Fibroblast of lung (primary cell): Measurements from ENCODE around the gene NLGN1. TPM values are rescaled to one million over a fixed set of nuclear protein-coding genes. Genes with fewer than 3 reads are reported as not detected.

ENCODE experiments used
- DNase-seq, 2 donors: peaks; one replicate each; pipeline versions ENCODE4 v3.0.0 to v3.0.0-alpha.2; 2010; ENCODE audit warnings: low read depth in 2 of 2
- H2AFZ ChIP-seq: 2 replicates; pipeline ENCODE4 v1.5.1; 2012; ENCODE audit warnings: low read length, control low read depth, inconsistent platforms
- H3K27ac ChIP-seq: 2 replicates; pipeline ENCODE4 v1.5.1; 2011; ENCODE audit warnings: low read length, control low read depth; ENCODE audit not compliant: insufficient read depth
- H3K27me3 ChIP-seq: 2 replicates; pipeline ENCODE4 v1.5.1; 2011; ENCODE audit warnings: mild to moderate bottlenecking, low read length; ENCODE audit not compliant: control insufficient read depth, insufficient read depth
- H3K36me3 ChIP-seq: 2 replicates; pipeline ENCODE4 v1.5.1; 2011; ENCODE audit warnings: low read length; ENCODE audit not compliant: control insufficient read depth, insufficient read depth
- H3K4me1 ChIP-seq: 2 replicates; pipeline ENCODE4 v1.5.1; 2011; ENCODE audit warnings: low read length; ENCODE audit not compliant: control insufficient read depth, insufficient read depth; ENCODE audit errors: extremely low read depth
- H3K4me2 ChIP-seq: 2 replicates; pipeline ENCODE4 v1.5.1; 2011; ENCODE audit warnings: low read length, control low read depth; ENCODE audit not compliant: insufficient read depth; ENCODE audit errors: extremely low read depth
- H3K4me3 ChIP-seq, 4 experiments: fragments of 200-600 bp in 1 of 4; sonication (generic) in 1 of 4; replicated peaks in 1 of 4; 2 replicates each; pipeline ENCODE4 v1.5.1; 2011 to 2016; ENCODE audit warnings: low read length in 4 of 4, low read depth in 3 of 4, mild to moderate bottlenecking in 3 of 4, control low read depth in 2 of 4, inconsistent platforms in 1 of 4, mixed read lengths in 1 of 4; ENCODE audit not compliant: insufficient read depth in 1 of 4; ENCODE audit errors: control extremely low read depth in 1 of 4
- H3K79me2 ChIP-seq: 2 replicates; pipeline ENCODE4 v1.5.1; 2012; ENCODE audit warnings: mild to moderate bottlenecking, low read length, inconsistent platforms; ENCODE audit not compliant: control insufficient read depth, insufficient read depth
- H3K9ac ChIP-seq: 2 replicates; pipeline ENCODE4 v1.5.1; 2011; ENCODE audit warnings: mild to moderate bottlenecking, low read length, control low read depth; ENCODE audit not compliant: insufficient read depth
- H3K9me3 ChIP-seq: 2 replicates; pipeline ENCODE4 v1.5.1; 2012; ENCODE audit warnings: low read depth, low read length; ENCODE audit not compliant: control insufficient read depth, insufficient read depth
- H4K20me1 ChIP-seq: 2 replicates; pipeline ENCODE4 v1.5.1; 2011; ENCODE audit warnings: low read length; ENCODE audit not compliant: control insufficient read depth, insufficient read depth; ENCODE audit errors: extremely low read depth
- CTCF ChIP-seq, 2 donors: IDR thresholded peaks in 1 of 2; conservative IDR thresholded peaks in 1 of 2; 1 replicate in 1 of 2; 2 replicates in 1 of 2; pipeline ENCODE4 v1.5.1; 2011 to 2012; ENCODE audit warnings: low read length in 2 of 2, control low read depth in 1 of 2, inconsistent platforms in 1 of 2, low read depth in 1 of 2, mild to moderate bottlenecking in 1 of 2
- EZH2 ChIP-seq: IDR thresholded peaks from 2 replicates; pipeline ENCODE4 v1.5.1; 2012; ENCODE audit warnings: low read length, control low read depth, mild to moderate bottlenecking; ENCODE audit errors: missing control alignments
- polyA plus RNA-seq, 2 donors: library from polyadenylated mRNA; depleted of rRNA in 1 of 2; stranded (reverse) in 1 of 2; unstranded in 1 of 2; fragments of >200 nt; gene quantifications; 2 replicates each; pipeline ENCODE4 v1.2.1, GENCODE V29; 2011 to 2012; ENCODE audit warnings: missing spikeins in 1 of 2
- total RNA-seq: library from RNA; depleted of rRNA; stranded (reverse); fragments of >200 nt; gene quantifications from 2 replicates; pipeline ENCODE4 v1.2.1, GENCODE V29; 2014

NLGN1 gene
- total and polyA plus RNA-seq, 2 donors (not counting 1 experiment from before 2014, with no cell fraction given), result 0.61 to 2.1 TPM

- H3K9me3 ChIP-seq, result no peaks in the 10 kb centered on the region
- no peak overlapping the region for H3K4me2 ChIP-seq
- H3K4me1 ChIP-seq, result no peaks in the 10 kb centered on the region
- H3K79me2 ChIP-seq, result no peaks in the 10 kb centered on the region
- TF ChIP-seq EZH2 (no peak), CTCF (conservative IDR thresholded peaks at IDR 0.05 in 1 of 2, IDR thresholded peaks at IDR 0.05 in 1 of 2; ENCODE audit: low read depth in 1 of 2, low read length in 2 of 2) (no peak)
- no peaks in the 10 kb centered on the region for H3K27me3 ChIP-seq
- no peak overlapping the region for H2AFZ ChIP-seq
- no peak overlapping the region for H3K4me3 ChIP-seq
- no peaks in the 10 kb centered on the region for H3K36me3 ChIP-seq
- no peak overlapping the region for H3K27ac ChIP-seq
- DNase-seq, result peak in 1 of 2 donors; percentile 78
- no peak overlapping the region for H3K9ac ChIP-seq
- no peaks in the 10 kb centered on the region for H4K20me1 ChIP-seq
Observed at GRCh38 chr3:173586166-173586565, 188.6 kb downstream of the NLGN1 start.

GRCh38 chr3:173587055-173587454 is 189.5 kb downstream of the NLGN1 start:
- H3K4me3 ChIP-seq, result no peak overlapping the region
- no peaks in the 10 kb centered on the region for H3K9me3 ChIP-seq
- H3K36me3 ChIP-seq, result no peaks in the 10 kb centered on the region
- DNase-seq, result no peak
- H4K20me1 ChIP-seq, result no peaks in the 10 kb centered on the region
- TF ChIP-seq EZH2 (no peak), CTCF (conservative IDR thresholded peaks at IDR 0.05 in 1 of 2, IDR thresholded peaks at IDR 0.05 in 1 of 2; ENCODE audit: low read depth in 1 of 2, low read length in 2 of 2) (no peak)
- H3K4me2 ChIP-seq, result no peak overlapping the region
- no peak overlapping the region for H2AFZ ChIP-seq
- no peaks in the 10 kb centered on the region for H3K4me1 ChIP-seq
- no peak overlapping the region for H3K9ac ChIP-seq
- H3K27me3 ChIP-seq, result no peaks in the 10 kb centered on the region
- no peak overlapping the region for H3K27ac ChIP-seq
- H3K79me2 ChIP-seq, result no peaks in the 10 kb centered on the region

DNA sequence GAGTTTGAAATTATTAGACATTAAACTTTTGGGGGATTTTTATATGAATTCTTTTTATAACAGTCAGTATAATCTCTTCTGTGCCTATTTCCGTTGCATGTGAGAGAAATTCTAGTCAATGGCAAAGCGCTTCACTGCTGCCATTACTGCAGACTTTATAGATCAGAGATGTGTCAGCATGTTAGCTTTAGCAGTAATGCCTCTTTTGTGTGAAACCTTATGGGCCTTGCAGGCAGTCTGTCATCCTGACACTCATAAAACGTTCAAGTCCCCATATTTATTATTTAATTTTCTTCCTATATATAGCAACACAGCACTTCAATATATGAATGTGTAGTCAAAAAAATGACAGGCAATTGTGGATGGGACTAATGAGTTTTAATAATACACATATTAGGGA is 191.0 kb downstream of the NLGN1 start:
- Histone ChIP-seq H2AFZ (no peak overlapping the region), H3K9me3 (no peaks in the 10 kb centered on the region), H4K20me1 (no peaks in the 10 kb centered on the region), H3K4me1 (no peaks in the 10 kb centered on the region), H3K9ac (no peak overlapping the region), H3K27me3 (no peaks in the 10 kb centered on the region), H3K36me3 (no peaks in the 10 kb centered on the region), H3K27ac (no peak overlapping the region), H3K79me2 (no peaks in the 10 kb centered on the region), H3K4me3 (no peak overlapping the region), H3K4me2 (no peak overlapping the region)
- no peak for TF ChIP-seq CTCF (conservative IDR thresholded peaks at IDR 0.05 in 1 of 2, IDR thresholded peaks at IDR 0.05 in 1 of 2; ENCODE audit: low read depth in 1 of 2, low read length in 2 of 2)
- no peak for TF ChIP-seq EZH2
- no peak for DNase-seq
